CD4-positive, alpha-beta T cell treated with Interleukin-4 for 1 hour (primary cell): Measurements from ENCODE around the gene OR51A2.
"Not testable (repeated sequence)": the region's sequence is repeated elsewhere in the genome, so short reads cannot be mapped to it uniquely, and the experiment has no call there.

Source experiments
- DNase-seq, 2 donors: peaks; one replicate each; pipeline ENCODE4 v3.0.0-alpha.2; 2020 to 2022

Gene OR51A2, protein sequence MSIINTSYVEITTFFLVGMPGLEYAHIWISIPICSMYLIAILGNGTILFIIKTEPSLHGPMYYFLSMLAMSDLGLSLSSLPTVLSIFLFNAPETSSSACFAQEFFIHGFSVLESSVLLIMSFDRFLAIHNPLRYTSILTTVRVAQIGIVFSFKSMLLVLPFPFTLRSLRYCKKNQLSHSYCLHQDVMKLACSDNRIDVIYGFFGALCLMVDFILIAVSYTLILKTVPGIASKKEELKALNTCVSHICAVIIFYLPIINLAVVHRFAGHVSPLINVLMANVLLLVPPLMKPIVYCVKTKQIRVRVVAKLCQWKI

DNA sequence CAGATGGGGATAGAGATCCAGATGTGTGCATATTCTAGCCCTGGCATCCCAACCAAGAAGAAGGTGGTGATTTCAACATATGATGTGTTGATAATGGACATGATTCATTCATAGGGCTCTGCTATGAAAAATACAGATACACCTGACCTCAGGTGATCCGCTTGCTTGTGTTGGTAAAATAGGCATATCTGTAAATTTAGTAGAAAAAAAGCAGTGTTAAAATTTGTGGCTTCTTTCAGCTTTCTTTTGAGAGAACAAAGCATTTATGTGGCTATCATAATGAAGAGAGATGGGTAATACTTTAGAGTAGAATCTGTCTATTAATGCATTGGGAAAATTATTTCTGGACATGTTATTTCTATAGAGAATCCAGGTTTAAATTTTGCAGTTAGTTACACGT is at the start of gene OR51A2:
Gene OR51A2, minus strand, starts transcription at position 101 of the 400 bp plus-strand sequence. Its CDS starts 0 bp downstream, at position 101.
- not testable (repeated sequence) for DNase-seq

- peak in 1 of 2 donors; percentile 1 for DNase-seq
Measured at GRCh38 chr11:5004424-5005274, 49.1 kb upstream of the OR51A2 start.

DNA sequence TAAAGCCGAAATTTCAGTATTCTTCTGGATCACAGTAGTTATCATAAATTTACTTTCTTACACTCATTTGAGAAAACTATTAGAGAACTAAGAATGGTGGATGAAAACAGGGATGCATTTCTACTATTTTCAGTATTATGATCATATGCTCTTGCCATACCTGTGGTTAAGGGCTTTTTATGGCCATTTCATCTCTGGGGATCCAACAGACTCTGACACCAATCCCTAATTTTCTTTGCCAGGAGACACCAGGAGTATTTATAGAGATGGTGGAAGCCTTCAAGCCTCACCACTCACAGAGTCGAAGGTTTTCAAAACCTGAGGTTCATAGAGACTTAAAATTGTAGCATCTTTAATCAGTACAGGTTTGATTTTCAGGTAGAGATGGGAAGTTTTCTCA is 39.0 kb upstream of the OR51A2 start, which contains the start of gene OR51L1:
Gene OR51L1, plus strand, starts transcription at position 301 of the 400 bp plus-strand sequence. CDS start 4,132 bp downstream, outside the sequence.
- no peak for DNase-seq

- no peak for DNase-seq
Measured at GRCh38 chr11:4991060-4991459, 35.5 kb upstream of the OR51A2 start.

- no peak for DNase-seq
Measured at GRCh38 chr11:4983841-4984240, 28.3 kb upstream of the OR51A2 start.

DNA sequence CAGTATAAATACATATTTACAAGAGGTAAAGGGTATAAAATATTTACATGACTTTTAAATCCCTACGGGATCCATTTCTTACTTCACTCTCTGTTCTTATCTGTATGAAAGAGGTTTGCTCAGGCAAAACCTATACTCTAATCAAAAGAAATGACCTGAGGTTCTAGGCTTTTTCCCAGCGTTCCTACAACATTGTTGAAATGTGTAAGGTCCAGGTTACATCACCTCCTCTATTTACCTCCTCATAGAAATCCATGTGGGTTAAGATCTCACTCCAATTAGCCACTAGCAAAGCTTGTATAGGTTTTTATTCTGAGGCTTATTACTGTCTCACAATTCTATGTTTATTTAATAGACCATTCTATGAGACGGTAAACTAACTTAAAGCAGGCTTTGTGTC is 27.2 kb upstream of the OR51A2 start:
- DNase-seq, result no peak

- DNase-seq, result no peak
Measured at GRCh38 chr11:4979036-4979435, 23.5 kb upstream of the OR51A2 start.

DNA sequence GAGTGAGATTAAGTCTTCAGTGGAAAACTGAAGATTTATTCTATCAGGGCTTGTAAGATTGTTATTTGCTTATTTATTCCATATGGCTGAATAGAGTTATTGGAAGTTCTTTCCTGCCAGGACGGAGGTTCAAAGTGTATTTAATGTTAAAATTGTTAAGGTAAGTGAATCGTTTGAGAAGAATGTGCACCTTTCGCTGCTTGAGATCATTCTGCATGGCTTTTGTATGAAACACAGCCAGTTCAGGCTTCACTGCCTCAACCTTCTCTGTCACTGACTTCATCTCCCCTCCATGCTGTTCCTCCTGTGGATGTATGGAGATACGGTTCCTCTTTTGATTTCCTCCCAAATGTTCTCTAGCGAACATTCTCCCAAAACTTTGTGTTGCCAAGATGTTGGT is 19.9 kb upstream of the OR51A2 start:
- DNase-seq, result no peak

- no peak for DNase-seq
Measured at GRCh38 chr11:4962816-4963215, 7.3 kb upstream of the OR51A2 start.

GRCh38 chr11:4960877-4961276 is 5.4 kb upstream of the OR51A2 start:
- no peak for DNase-seq

DNA sequence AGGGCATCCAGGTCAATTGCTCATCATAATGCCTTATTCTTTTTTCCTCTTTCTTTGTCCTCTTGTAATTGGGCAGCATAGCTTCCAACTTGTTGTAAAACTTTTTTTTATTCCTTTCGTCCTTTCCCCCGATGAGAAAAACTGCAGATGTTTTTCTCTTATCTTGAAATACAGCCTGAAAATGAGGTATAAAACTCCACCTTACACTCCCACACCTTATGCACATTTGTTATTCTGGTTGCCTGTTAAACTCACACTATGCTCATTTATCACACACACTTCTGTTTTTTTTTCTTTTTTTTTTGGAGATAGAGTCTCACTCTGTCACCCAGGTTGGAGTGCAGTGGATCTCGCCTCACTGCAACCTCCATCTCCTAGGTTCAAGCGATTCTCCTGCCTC is 1.9 kb upstream of the OR51A2 start:
- no peak for DNase-seq

DNA sequence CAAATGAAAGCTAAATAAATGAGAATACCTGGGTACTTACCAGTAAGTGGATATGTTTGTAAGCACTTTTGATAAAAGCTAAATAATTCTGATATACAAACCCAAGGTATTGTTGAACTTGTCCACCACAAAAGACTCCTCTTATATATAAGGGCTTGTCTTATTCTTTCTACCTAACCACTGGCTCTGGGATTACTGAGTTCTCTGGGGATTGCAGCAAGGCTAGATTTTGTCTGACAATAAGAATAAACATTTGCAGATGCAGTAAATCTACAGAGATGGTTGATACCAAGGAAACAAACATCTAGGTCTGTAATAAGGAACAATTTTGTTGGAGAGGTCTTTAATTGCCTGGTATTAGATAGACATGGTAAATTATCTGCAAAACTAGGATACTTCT is 8.0 kb downstream of the OR51A2 start, which contains the start of gene OR51A4:
Gene OR51A4, minus strand, starts transcription at position 101 of the 400 bp plus-strand sequence. CDS start 505 bp downstream, outside the sequence.
- DNase-seq, result no peak

- DNase-seq, result no peak
Measured at GRCh38 chr11:4936745-4937144, 18.8 kb downstream of the OR51A2 start.

GRCh38 chr11:4932751-4933150 is 22.8 kb downstream of the OR51A2 start:
- no peak for DNase-seq

DNA sequence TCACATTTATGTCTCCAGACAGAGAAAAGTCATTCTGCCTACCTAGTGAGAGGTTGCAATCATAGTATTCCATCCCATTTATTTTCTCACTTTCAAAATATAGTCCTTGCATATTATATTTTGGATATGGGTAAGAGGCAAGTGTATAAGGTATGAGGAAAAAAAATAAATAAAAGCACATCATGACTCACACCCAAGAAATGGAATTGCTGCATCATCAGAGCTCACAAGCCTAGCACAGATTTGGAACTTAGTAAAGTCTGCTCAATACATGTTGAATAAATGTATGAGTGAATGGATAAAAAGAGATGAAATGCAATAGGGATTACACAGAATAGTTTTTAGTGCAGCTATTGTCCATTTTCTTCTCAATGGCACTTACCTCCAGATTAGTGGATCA is 28.9 kb downstream of the OR51A2 start:
- no peak for DNase-seq

DNA sequence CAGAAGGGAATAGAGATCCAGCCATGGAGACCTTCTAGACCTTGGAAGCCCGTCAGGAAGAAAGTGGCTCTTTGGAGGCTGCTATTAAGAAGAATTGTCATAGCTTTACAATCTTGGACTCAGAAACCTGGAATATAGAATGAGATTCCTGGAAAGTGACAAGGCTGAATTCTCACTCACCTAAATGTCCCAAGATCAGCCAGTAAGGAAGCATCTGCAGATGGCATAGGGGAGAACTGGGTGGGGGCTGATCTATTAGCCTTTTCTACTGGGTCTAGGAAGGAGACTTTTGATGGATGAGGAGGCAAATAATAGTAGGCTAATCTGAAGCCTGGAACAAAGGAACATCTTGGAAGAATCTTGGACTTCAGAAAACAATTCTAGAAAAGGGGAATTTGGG is 31.3 kb downstream of the OR51A2 start, which contains the start of gene OR51G1:
Gene OR51G1, minus strand, starts transcription at position 101 of the 400 bp plus-strand sequence. Its CDS starts 0 bp downstream, at position 101.
- DNase-seq, result no peak

- no peak for DNase-seq
Measured at GRCh38 chr11:4922304-4922703, 33.2 kb downstream of the OR51A2 start.

DNA sequence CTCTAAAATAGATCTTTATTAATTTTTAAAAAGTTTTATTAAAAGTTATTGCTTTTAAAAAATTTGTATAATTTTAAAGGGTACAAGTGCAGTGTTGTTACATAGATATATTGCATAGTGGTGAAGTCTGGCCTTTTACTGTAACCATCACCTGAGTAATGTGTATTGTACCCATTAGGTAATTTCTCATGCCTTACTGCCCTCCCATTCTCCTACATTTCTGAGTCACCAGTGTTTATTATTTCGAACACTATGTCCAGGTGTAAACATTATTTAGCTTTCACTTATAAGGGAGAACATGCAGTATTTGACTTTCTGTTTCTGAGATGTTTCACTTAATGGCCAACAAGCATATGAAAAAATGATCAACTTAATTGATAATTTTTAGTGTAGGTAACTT is 33.7 kb downstream of the OR51A2 start:
- no peak for DNase-seq

- no peak for DNase-seq
Measured at GRCh38 chr11:4919250-4919649, 36.3 kb downstream of the OR51A2 start, which contains the start of gene OR51G2. OR51G2 (minus strand) TSS chr11:4919350; CDS start chr11:4915663, 3,687 bp downstream.

- no peak for DNase-seq
Measured at GRCh38 chr11:4916581-4916980, 38.9 kb downstream of the OR51A2 start.
